NT2/D1 (cell line): Measurements from ENCODE around the gene FAM241B.

Experiments
- DNase-seq: peaks from one replicate; pipeline ENCODE4 v3.0.0-alpha.2; 2011; ENCODE audit warnings: low read depth, low spot score
- H3K27me3 ChIP-seq: 2 replicates; pipeline ENCODE4 v1.6.0; 2011; ENCODE audit warnings: mild to moderate bottlenecking; ENCODE audit not compliant: insufficient read length, insufficient read depth
- H3K36me3 ChIP-seq: 2 replicates; pipeline ENCODE4 v1.6.1; 2011; ENCODE audit warnings: mild to moderate bottlenecking, low read length, mixed read lengths; ENCODE audit not compliant: insufficient read depth, insufficient read length
- H3K4me1 ChIP-seq: 2 replicates; pipeline ENCODE4 v1.5.1; 2011; ENCODE audit not compliant: insufficient read depth, insufficient read length
- H3K4me3 ChIP-seq: 2 replicates; pipeline ENCODE4 v1.5.1; 2011; ENCODE audit warnings: low read depth; ENCODE audit not compliant: insufficient read length
- H3K9ac ChIP-seq: 2 replicates; pipeline ENCODE4 v1.6.0; 2011; ENCODE audit warnings: low read depth; ENCODE audit not compliant: insufficient read length
- H3K9me3 ChIP-seq: 2 replicates; pipeline ENCODE4 v1.5.1; 2011; ENCODE audit warnings: mild to moderate bottlenecking, low read length; ENCODE audit not compliant: insufficient read depth
- SUZ12 ChIP-seq: IDR thresholded peaks from 2 replicates; pipeline ENCODE4 v1.6.1; 2011; ENCODE audit not compliant: insufficient read length, insufficient read depth; ENCODE audit errors: extremely low read depth
- YY1 ChIP-seq: IDR thresholded peaks from 2 replicates; pipeline ENCODE4 v1.6.1; 2011; ENCODE audit not compliant: insufficient read length, insufficient read depth
- ZNF274 ChIP-seq: IDR thresholded peaks from 2 replicates; pipeline ENCODE4 v1.6.1; 2011; ENCODE audit warnings: mild to moderate bottlenecking, low read depth, low read length

FAM241B gene

DNA sequence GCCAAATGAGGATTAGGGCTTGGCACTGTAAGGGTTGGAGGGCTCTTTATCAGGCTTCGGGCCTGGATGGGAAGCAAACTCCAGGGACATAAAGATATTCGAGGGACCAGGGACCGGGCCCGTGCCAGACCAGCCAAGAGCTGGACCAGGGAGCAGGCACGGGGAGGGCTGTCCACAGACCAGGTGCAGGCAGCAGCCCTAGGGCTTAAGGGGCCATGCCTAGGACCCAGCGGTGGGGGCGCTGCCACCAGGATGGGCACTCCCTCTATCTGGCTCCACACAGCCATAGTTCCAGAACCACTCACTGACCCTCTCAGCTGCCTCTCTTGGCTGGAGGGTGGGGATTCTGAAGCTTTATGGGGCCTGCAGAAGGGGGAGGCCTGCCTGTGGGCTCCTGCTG, 32.9 kb downstream of the FAM241B start:
- H3K4me1 ChIP-seq, result peaks cover 14% of the 10 kb centered on the region
- H3K4me3 ChIP-seq, result no peak overlapping the region
- H3K9ac ChIP-seq, result no peak overlapping the region
- no peaks in the 10 kb centered on the region for H3K9me3 ChIP-seq
- H3K36me3 ChIP-seq, result no peaks in the 10 kb centered on the region
- DNase-seq, result no peak
- TF ChIP-seq ZNF274 (no peak), YY1 (no peak), SUZ12 (no peak)
- H3K27me3 ChIP-seq, result no peaks in the 10 kb centered on the region

DNA sequence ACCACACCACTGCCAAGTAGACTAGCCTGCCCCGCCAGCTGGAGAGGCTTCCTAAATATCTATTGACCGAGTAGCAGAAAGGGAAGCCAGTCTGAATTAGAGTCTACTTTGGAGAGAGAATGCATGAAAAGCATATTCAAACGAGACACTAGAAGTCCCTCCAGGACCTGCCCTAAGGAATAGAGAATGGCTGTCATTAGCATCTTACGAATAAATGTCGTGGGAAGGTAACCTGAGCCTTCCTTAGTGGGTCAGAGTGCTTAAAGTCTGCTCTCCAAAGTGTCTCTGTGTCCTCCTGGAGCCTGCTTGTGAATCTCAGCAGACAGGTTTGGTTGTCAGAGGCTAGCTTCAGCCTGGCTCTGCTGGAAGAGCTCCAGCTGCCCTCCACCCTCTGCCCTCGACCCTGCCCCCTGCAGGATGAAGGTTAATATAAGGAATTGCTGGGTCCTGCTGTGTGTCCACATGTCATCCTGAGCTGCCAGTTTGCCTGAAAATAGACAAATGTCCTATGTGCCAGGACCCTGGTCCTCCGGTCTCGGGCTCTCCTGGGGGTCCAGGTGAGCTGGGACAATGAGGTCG, 33.4 kb downstream of the FAM241B start:
- Histone ChIP-seq H3K9me3 (no peaks in the 10 kb centered on the region), H3K4me1 (peaks cover 14% of the 10 kb centered on the region), H3K9ac (peak overlapping the region; percentile 16), H3K36me3 (no peaks in the 10 kb centered on the region), H3K27me3 (no peaks in the 10 kb centered on the region), H3K4me3 (no peak overlapping the region)
- no peak for DNase-seq
- TF ChIP-seq ZNF274, result no peak
- no peak for TF ChIP-seq SUZ12
- no peak for TF ChIP-seq YY1

- DNase-seq, result no peak
- H3K4me1 ChIP-seq, result peaks cover 14% of the 10 kb centered on the region
- H3K27me3 ChIP-seq, result no peaks in the 10 kb centered on the region
Observed at GRCh38 chr10:69665474-69666320, 35.6 kb downstream of the FAM241B start.

GRCh38 chr10:69666756-69667155, 36.7 kb downstream of the FAM241B start:
- no peak for DNase-seq
- no peak overlapping the region for H3K9ac ChIP-seq
- peaks cover 14% of the 10 kb centered on the region for H3K4me1 ChIP-seq
- no peaks in the 10 kb centered on the region for H3K27me3 ChIP-seq
- no peak for TF ChIP-seq SUZ12
- TF ChIP-seq ZNF274, result no peak
- TF ChIP-seq YY1, result no peak
- H3K4me3 ChIP-seq, result no peak overlapping the region
- no peaks in the 10 kb centered on the region for H3K36me3 ChIP-seq
- H3K9me3 ChIP-seq, result no peaks in the 10 kb centered on the region

More at GRCh38 chr10:69665474-69666320, 35.6 kb downstream of the FAM241B start:
- no peak for TF ChIP-seq YY1
- TF ChIP-seq ZNF274, result no peak
- no peak for TF ChIP-seq SUZ12
- no peaks in the 10 kb centered on the region for H3K36me3 ChIP-seq
- H3K9ac ChIP-seq, result no peak overlapping the region
- H3K4me3 ChIP-seq, result no peak overlapping the region
- no peaks in the 10 kb centered on the region for H3K9me3 ChIP-seq

GRCh38 chr10:69668721-69669120, 38.7 kb downstream of the FAM241B start:
- Histone ChIP-seq H3K4me3 (no peak overlapping the region), H3K9me3 (no peaks in the 10 kb centered on the region), H3K27me3 (no peaks in the 10 kb centered on the region), H3K9ac (no peak overlapping the region), H3K4me1 (peaks cover 5% of the 10 kb centered on the region), H3K36me3 (no peaks in the 10 kb centered on the region)
- DNase-seq, result no peak
- TF ChIP-seq SUZ12, result no peak

- TF ChIP-seq YY1, result no peak
- TF ChIP-seq ZNF274, result no peak
- no peak for TF ChIP-seq SUZ12
- Histone ChIP-seq H3K36me3 (no peaks in the 10 kb centered on the region), H3K9me3 (no peaks in the 10 kb centered on the region), H3K27me3 (no peaks in the 10 kb centered on the region), H3K4me3 (no peak overlapping the region), H3K4me1 (peaks cover 4% of the 10 kb centered on the region), H3K9ac (no peak overlapping the region)
- DNase-seq, result no peak
Observed at GRCh38 chr10:69669409-69669808, 39.4 kb downstream of the FAM241B start.

- H3K9ac ChIP-seq, result no peak overlapping the region
- H3K36me3 ChIP-seq, result no peaks in the 10 kb centered on the region
- peaks cover 2% of the 10 kb centered on the region for H3K4me1 ChIP-seq
- H3K27me3 ChIP-seq, result no peaks in the 10 kb centered on the region
- DNase-seq, result no peak
- no peak for TF ChIP-seq YY1
- TF ChIP-seq ZNF274, result no peak
- no peak for TF ChIP-seq SUZ12
- H3K4me3 ChIP-seq, result no peak overlapping the region
- H3K9me3 ChIP-seq, result no peaks in the 10 kb centered on the region
Observed at GRCh38 chr10:69673521-69673920, 43.5 kb downstream of the FAM241B start.

DNA sequence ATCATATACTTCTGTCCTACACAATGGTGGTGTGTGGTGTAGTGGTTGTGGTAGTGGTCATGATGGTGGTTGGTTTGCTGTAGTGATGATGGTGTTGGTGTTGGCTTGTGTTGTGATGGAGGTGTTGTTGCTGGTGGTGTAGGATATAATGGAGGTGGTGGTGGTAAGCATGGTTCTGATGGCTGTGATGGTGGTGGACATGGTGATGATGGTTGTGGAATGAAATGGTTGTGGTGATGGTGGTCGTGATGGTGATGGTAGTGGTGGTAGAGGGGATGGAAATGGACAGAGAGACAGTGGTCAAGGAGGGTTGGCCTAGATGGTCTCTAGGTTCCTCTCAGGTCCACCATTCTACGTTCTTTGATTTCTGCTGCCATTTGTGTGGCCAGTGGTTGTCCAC, 44.7 kb downstream of the FAM241B start:
- Histone ChIP-seq H3K9me3 (no peaks in the 10 kb centered on the region), H3K4me3 (no peak overlapping the region), H3K9ac (no peak overlapping the region), H3K27me3 (no peaks in the 10 kb centered on the region), H3K4me1 (peaks cover 2% of the 10 kb centered on the region), H3K36me3 (no peaks in the 10 kb centered on the region)
- no peak for DNase-seq
- no peak for TF ChIP-seq YY1
- no peak for TF ChIP-seq ZNF274
- TF ChIP-seq SUZ12, result no peak
